Hematopoietic multipotent progenitor cell treated with erythropoietin and hydrocortisone succinate and interleukin-3 and kit ligand, for 4 days (in vitro differentiated cells): ENCODE results near the gene PDP2.

Experiments used
- DNase-seq: peaks from one replicate; pipeline ENCODE4 v3.0.0-alpha.2; 2015

PDP2 gene

GRCh38 chr16:66880288-66881013 is at the start of gene PDP2:
Gene PDP2 (plus strand): TSS chr16:66880515. CDS start chr16:66884285, 3,770 bp downstream.
- peak; percentile 97 for DNase-seq

GRCh38 chr16:66832190-66832589 is 48.1 kb upstream of the PDP2 start:
- no peak for DNase-seq

- no peak for DNase-seq
Measured at GRCh38 chr16:66832661-66833305, 47.5 kb upstream of the PDP2 start.

- DNase-seq = no peak
Measured at GRCh38 chr16:66834746-66835145, 45.6 kb upstream of the PDP2 start.

- no peak for DNase-seq
Measured at GRCh38 chr16:66840883-66841282, 39.4 kb upstream of the PDP2 start.

- no peak for DNase-seq
Measured at GRCh38 chr16:66841366-66841765, 38.9 kb upstream of the PDP2 start.

- DNase-seq = peak; percentile 35
Measured at GRCh38 chr16:66842765-66843164, 37.5 kb upstream of the PDP2 start.

GRCh38 chr16:66843191-66843590 is 37.1 kb upstream of the PDP2 start:
- DNase-seq = no peak

GRCh38 chr16:66844009-66844341 is 36.3 kb upstream of the PDP2 start:
- DNase-seq = no peak

- DNase-seq = no peak
Measured at GRCh38 chr16:66844342-66845079, 35.8 kb upstream of the PDP2 start, which contains the start of gene CA7. Gene CA7 (plus strand): TSS chr16:66844414. CDS start chr16:66844488, 74 bp downstream.

- no peak for DNase-seq
Measured at GRCh38 chr16:66845080-66845410, 35.3 kb upstream of the PDP2 start.

GRCh38 chr16:66845791-66846221 is 34.5 kb upstream of the PDP2 start:
- DNase-seq = no peak

- DNase-seq = no peak
Measured at GRCh38 chr16:66846266-66846665, 34.0 kb upstream of the PDP2 start.

- DNase-seq = no peak
Measured at GRCh38 chr16:66846831-66847230, 33.5 kb upstream of the PDP2 start.

GRCh38 chr16:66847533-66848067 is 32.7 kb upstream of the PDP2 start:
- DNase-seq = no peak

- DNase-seq = no peak
Measured at GRCh38 chr16:66848172-66848571, 32.1 kb upstream of the PDP2 start.

GRCh38 chr16:66849021-66849420 is 31.3 kb upstream of the PDP2 start:
- DNase-seq = no peak

GRCh38 chr16:66849549-66849948 is 30.8 kb upstream of the PDP2 start:
- no peak for DNase-seq

GRCh38 chr16:66850115-66850815 is 30.1 kb upstream of the PDP2 start:
- DNase-seq = no peak

- DNase-seq = no peak
Measured at GRCh38 chr16:66851166-66851964, 28.9 kb upstream of the PDP2 start.

- peak; percentile 71 for DNase-seq
Measured at GRCh38 chr16:66853261-66854139, 26.8 kb upstream of the PDP2 start.
